ENCODE measurements around the gene TNNT3. TPM values are rescaled to one million over a fixed set of nuclear protein-coding genes. Genes with fewer than 3 reads are reported as not detected.
"Not testable (repeated sequence)": the region's sequence is repeated elsewhere in the genome, so short reads cannot be mapped to it uniquely, and the experiment has no call there.

The TNNT3 gene
- total RNA-seq, 2 donors from 2014 or later, result 4.5 to 8.4 TPM

DNA sequence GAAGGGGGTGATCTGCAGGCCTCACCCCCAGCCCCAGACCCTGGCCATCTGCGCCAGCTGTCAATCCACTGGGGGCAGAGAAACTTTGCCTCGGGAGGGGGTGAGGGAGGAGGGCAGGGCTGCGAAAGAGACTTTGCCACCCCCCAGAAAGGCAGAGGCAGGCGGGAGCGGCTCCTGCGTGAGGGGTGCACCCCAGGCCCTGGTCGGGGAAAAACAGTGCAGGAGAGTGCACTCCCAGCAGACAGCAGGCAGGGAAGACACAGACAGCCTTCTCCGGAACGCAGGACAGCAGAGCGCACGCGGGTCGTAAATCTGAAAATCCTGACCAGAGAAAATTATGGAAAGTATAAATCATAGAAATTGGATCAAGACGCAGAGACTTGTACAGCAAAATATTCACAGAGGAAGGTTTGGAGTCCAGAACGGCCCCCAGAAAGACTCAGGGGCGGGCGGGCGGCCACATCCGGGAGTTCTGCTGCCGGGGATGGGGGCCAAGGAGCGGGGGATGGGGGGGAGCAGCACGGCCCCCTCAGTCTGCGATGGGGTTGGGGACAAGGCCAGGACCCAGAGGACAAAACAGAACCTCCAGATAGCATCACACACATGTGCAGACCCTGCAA lies 19.6 kb downstream of the TNNT3 start:
- no peak for DNase-seq (ENCODE audit: low spot score)
- H3K27ac ChIP-seq, result no peak overlapping the region

DNA sequence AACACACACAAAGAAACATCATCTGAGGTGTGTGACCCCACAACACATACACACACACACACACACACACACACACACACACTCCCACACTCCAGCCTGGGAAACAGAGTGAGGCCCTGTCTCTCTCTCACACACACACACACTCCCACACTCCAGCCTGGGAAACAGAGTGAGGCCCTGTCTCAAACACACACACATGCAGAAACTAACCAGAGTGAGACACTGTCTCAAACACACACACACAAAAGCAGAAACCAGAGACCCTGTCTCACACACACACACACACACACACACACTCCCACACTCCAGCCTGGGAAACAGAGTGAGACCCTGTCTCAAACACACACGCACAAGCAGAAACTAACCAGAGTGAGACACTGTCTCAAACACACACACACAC lies 20.3 kb downstream of the TNNT3 start:
- 100% methylated on average over 1 of the region's 1 CpG for WGBS
- intact Hi-C loops (cut with DNase I); H3K4me3 ChIP-seq; H3K27me3 ChIP-seq (replicated peaks; ENCODE audit: insufficient read depth); H3K9me3 ChIP-seq; H3K36me3 ChIP-seq; DNase-seq (ENCODE audit: low spot score); H3K4me1 ChIP-seq (replicated peaks); H3K27ac ChIP-seq: not testable (repeated sequence)

More for the DNA sequence above, 19.6 kb downstream of the TNNT3 start:
- no peaks in the 10 kb centered on the region for H3K36me3 ChIP-seq
- 16% methylated on average over 23 of the region's 23 CpGs for WGBS
- no peak overlapping the region for H3K4me3 ChIP-seq
- no peaks in the 10 kb centered on the region for H3K9me3 ChIP-seq
- intact Hi-C loops (cut with DNase I), result no loop called here
- H3K4me1 ChIP-seq (replicated peaks), result no peaks in the 10 kb centered on the region
- TF ChIP-seq, protein P1, sequence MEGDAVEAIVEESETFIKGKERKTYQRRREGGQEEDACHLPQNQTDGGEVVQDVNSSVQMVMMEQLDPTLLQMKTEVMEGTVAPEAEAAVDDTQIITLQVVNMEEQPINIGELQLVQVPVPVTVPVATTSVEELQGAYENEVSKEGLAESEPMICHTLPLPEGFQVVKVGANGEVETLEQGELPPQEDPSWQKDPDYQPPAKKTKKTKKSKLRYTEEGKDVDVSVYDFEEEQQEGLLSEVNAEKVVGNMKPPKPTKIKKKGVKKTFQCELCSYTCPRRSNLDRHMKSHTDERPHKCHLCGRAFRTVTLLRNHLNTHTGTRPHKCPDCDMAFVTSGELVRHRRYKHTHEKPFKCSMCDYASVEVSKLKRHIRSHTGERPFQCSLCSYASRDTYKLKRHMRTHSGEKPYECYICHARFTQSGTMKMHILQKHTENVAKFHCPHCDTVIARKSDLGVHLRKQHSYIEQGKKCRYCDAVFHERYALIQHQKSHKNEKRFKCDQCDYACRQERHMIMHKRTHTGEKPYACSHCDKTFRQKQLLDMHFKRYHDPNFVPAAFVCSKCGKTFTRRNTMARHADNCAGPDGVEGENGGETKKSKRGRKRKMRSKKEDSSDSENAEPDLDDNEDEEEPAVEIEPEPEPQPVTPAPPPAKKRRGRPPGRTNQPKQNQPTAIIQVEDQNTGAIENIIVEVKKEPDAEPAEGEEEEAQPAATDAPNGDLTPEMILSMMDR (IDR thresholded peaks at IDR 0.05), result no peak
- no peak for TF ChIP-seq POLR2AphosphoS5 (IDR thresholded peaks at IDR 0.05)
- no peak for TF ChIP-seq POLR2A (IDR thresholded peaks at IDR 0.05)
- peaks cover 2% of the 10 kb centered on the region for H3K27me3 ChIP-seq (replicated peaks; ENCODE audit: insufficient read depth)

DNA sequence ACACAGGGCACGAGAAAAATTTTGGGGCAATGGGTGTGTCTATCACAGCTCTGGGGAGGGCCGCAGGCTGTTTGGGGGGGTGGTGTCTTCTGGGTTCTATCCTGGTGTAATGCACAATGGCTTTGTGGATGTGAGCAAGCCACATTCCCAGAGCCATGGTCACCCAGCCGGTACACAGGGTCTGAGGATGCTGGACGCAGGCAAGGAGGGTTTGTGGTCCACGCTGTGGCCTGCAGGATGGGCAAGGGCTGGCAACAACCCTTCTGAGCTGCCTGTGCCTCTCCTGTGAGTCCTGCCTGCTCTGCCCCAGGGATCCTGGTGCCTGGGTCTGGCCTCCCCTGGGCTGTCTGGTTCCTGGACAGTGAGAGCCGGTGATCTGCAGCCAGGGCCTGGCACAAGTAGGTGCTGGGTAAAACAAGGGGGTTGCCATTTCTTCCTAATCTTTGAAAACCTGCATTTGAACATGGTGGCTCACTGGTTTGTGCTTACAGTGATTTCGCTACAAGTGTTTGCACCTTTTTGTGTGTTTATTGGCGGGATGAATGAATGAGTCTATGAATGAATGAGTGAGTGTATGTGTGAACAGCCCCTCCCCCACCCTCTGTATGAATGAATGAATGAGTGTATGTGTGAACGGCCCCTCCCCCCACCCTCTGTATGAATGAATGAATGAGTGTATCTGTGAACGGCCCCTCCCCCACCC lies 23.2 kb downstream of the TNNT3 start:
- TF ChIP-seq, protein P1 (IDR thresholded peaks at IDR 0.05), result no peak
- 85% methylated on average over 9 of the region's 10 CpGs for WGBS

DNA sequence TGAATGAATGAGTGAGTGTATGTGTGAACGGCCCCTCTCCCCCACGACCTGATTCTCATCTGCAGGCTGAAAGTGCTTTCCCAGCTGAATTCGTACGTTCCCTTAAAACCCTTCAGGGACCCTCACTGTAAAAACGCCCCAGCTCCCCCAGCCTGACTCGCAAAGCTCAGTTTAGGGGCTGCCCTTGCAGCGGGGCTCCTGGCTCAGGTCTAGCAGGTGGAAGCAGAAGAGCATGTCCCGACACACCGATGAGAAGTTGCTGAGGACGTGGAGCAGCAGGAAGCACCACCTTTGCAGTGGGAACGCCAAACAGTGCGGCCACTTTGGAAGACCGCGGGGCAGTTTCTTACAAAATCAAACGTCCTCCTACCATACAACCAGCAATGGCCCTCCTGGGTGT lies 24.1 kb downstream of the TNNT3 start:
- 42% methylated on average over 15 of the region's 15 CpGs for WGBS
- Histone ChIP-seq H3K27me3 (replicated peaks; ENCODE audit: insufficient read depth) (peaks cover 2% of the 10 kb centered on the region), H3K4me3 (no peak overlapping the region), H3K36me3 (no peaks in the 10 kb centered on the region), H3K9me3 (no peaks in the 10 kb centered on the region), H3K4me1 (replicated peaks) (no peaks in the 10 kb centered on the region), H3K27ac (no peak overlapping the region)
- TF ChIP-seq POLR2AphosphoS5 (IDR thresholded peaks at IDR 0.05) (no peak), POLR2A (IDR thresholded peaks at IDR 0.05) (no peak)
- TF ChIP-seq, protein P1 (IDR thresholded peaks at IDR 0.05), result no peak
- intact Hi-C loops (cut with DNase I), result no loop called here
- DNase-seq (ENCODE audit: low spot score), result no peak

More for the DNA sequence above, 23.2 kb downstream of the TNNT3 start:
- H3K4me1 ChIP-seq (replicated peaks), result no peaks in the 10 kb centered on the region
- no peaks in the 10 kb centered on the region for H3K9me3 ChIP-seq
- no peak overlapping the region for H3K27ac ChIP-seq
- no peak overlapping the region for H3K4me3 ChIP-seq
- H3K36me3 ChIP-seq, result no peaks in the 10 kb centered on the region
- DNase-seq (ENCODE audit: low spot score), result no peak
- H3K27me3 ChIP-seq (replicated peaks; ENCODE audit: insufficient read depth), result peaks cover 2% of the 10 kb centered on the region
- intact Hi-C loops (cut with DNase I), result no loop called here

DNA sequence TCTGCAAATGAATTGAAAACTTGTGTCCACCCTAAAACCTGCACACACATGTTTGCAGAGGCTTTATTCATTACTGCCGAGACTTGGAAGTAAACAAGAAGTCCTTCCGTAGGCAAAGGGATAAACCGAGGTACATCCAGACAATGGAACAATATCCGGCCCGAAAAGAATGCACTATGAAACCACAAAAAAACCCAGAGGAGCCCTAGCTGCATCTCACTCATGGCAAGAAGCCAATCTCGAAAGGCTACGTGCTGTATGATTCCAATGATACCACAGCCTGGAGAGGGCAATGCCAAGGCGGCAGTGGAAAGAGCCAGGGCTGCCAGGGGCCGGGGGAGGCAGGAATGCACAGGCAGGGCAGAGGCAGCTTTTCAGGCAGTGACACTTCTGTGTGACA lies 24.5 kb downstream of the TNNT3 start:
- TF ChIP-seq POLR2A (IDR thresholded peaks at IDR 0.05) (no peak), POLR2AphosphoS5 (IDR thresholded peaks at IDR 0.05) (no peak)
- TF ChIP-seq, protein P1 (IDR thresholded peaks at IDR 0.05), result no peak
- Histone ChIP-seq H3K27me3 (replicated peaks; ENCODE audit: insufficient read depth) (no peaks in the 10 kb centered on the region), H3K4me1 (replicated peaks) (no peaks in the 10 kb centered on the region), H3K27ac (no peak overlapping the region), H3K4me3 (no peak overlapping the region), H3K9me3 (no peaks in the 10 kb centered on the region), H3K36me3 (no peaks in the 10 kb centered on the region)
- no peak for DNase-seq (ENCODE audit: low spot score)
- intact Hi-C loops (cut with DNase I), result no loop called here
- WGBS, result 29% methylated on average over 9 of the region's 9 CpGs

All from prostate gland (tissue), 2 donors.